ENCODE data around the gene ZNF518B.

DNA sequence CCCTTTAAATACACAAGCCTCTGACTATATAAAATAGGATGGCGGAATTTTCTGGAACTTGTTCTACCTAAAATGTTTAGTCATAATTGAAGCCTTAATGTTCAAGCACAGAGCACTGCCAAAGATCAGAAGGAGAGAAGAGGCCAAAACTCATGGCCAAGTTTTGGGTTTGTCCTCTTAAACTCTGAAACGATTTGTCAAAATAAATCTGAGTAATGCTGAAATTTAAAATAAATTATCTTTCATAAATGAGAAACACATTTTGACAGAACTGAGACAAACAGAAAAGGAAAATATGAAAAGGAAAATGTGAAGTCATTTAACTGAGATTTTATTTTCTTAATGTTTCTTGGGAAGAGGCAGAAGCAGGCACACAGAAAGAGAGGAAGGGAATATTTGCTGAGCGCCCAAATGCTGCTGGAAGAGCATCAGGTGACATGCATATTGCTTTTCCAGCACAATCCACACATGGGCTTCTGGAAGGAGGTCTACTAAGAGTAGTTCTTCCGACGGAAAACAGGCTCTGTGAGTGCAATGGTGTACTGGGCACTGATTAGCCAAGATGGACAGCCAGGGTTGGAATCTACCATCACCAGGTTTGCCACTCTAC is 47.4 kb upstream of the ZNF518B start:
- TF ChIP-seq, protein P1, sequence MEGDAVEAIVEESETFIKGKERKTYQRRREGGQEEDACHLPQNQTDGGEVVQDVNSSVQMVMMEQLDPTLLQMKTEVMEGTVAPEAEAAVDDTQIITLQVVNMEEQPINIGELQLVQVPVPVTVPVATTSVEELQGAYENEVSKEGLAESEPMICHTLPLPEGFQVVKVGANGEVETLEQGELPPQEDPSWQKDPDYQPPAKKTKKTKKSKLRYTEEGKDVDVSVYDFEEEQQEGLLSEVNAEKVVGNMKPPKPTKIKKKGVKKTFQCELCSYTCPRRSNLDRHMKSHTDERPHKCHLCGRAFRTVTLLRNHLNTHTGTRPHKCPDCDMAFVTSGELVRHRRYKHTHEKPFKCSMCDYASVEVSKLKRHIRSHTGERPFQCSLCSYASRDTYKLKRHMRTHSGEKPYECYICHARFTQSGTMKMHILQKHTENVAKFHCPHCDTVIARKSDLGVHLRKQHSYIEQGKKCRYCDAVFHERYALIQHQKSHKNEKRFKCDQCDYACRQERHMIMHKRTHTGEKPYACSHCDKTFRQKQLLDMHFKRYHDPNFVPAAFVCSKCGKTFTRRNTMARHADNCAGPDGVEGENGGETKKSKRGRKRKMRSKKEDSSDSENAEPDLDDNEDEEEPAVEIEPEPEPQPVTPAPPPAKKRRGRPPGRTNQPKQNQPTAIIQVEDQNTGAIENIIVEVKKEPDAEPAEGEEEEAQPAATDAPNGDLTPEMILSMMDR (IDR thresholded peaks at IDR 0.05; ENCODE audit: extremely low read depth in 1 of 2, insufficient read depth in 1 of 2, low read depth in 1 of 2, low read length in 2 of 2): no peak
- no peak for TF ChIP-seq EZH2 (IDR thresholded peaks at IDR 0.05; ENCODE audit: borderline replicate concordance, low read depth, low read length, severe bottlenecking)
- no peak for TF ChIP-seq MYC (IDR thresholded peaks at IDR 0.05; ENCODE audit: low read depth, low read length)
- no peak for TF ChIP-seq POLR2A (IDR thresholded peaks at IDR 0.05; ENCODE audit: low read depth, low read length)

All from endothelial cell of umbilical vein (primary cell).